Transverse colon (tissue), 3 donors: ENCODE data around the gene PRRC1.

Source experiments
- CTCF ChIP-seq, 5 experiments: fragments of 200-600 bp in 3 of 5; fragments of 450-650 bp in 2 of 5; sonication (generic) in 3 of 5; IDR thresholded peaks; 1 replicate in 2 of 5; 2 replicates in 3 of 5; pipeline ENCODE4 v1.5.1; 2016 to 2017; ENCODE audit warnings: antibody characterized with exemption in 5 of 5, inconsistent platforms in 3 of 5, mild to moderate bottlenecking in 2 of 5, moderate library complexity in 1 of 5
- EP300 ChIP-seq: sonication (generic); formaldehyde crosslinking; IDR thresholded peaks from one replicate; pipeline ENCODE4 v1.6.1; 2017; ENCODE audit warnings: antibody characterized with exemption, low read depth
- POLR2A ChIP-seq: fragments of 450-650 bp; IDR thresholded peaks from one replicate; pipeline ENCODE4 v1.6.1; 2016; ENCODE audit warnings: antibody characterized with exemption, mild to moderate bottlenecking, moderate library complexity

- TF ChIP-seq POLR2A = no peak
- TF ChIP-seq CTCF (IDR thresholded peaks at IDR 0.05) = no peak
- TF ChIP-seq EP300 = no peak
Measured at GRCh38 chr5:127555826-127556225, 38.4 kb downstream of the PRRC1 start.
